GM12878 (cell line): ENCODE results near the gene ZBTB44. TPM values are rescaled to one million over a fixed set of nuclear protein-coding genes. Genes with fewer than 3 reads are reported as not detected.

ENCODE experiments used
- ATAC-seq: fragments of 200-7000 bp; cut with Tn5 transposase; 3 replicates; pipeline ENCODE4 v1.9.1; 2020; ENCODE audit warnings: mild to moderate bottlenecking, moderate library complexity
- BruUV-seq: library from RNA; stranded (reverse); fragments of 400-500 nt; replicated peaks from 2 replicates; lab custom pipeline; 2021; lab: Mats Ljungman, UMichigan
- CTCF ChIA-PET: fragments of 300-600 bp; sonication (Branson Sonifier 250); formaldehyde crosslinking; extraction: SDS; loops from one replicate; lab custom pipeline; 2021; ENCODE audit warnings: inconsistent platforms; lab: Yijun Ruan, JAX
- POLR2A ChIA-PET: fragments of 350-600 bp; formaldehyde crosslinking; extraction: SDS; loops from one replicate; lab custom pipeline; 2021; ENCODE audit warnings: inconsistent platforms; lab: Charles Lee
- RAD21 ChIA-PET: fragments of 300-600 bp; sonication (Branson Sonifier 250); formaldehyde crosslinking; loops from one replicate; lab custom pipeline; 2023; ENCODE audit warnings: antibody characterized with exemption; ENCODE audit not compliant: unreplicated experiment; lab: Charles Lee
- SMC1A ChIA-PET: fragments of 300-600 bp; sonication (Branson Sonifier 250); formaldehyde crosslinking; loops from one replicate; lab custom pipeline; 2023; ENCODE audit not compliant: unreplicated experiment, uncharacterized antibody; lab: Charles Lee
- DNase-seq: peaks from one replicate; pipeline ENCODE4 v3.0.0-alpha.2; 2011; ENCODE audit warnings: low read depth, low spot score
- FAIRE-seq: peaks from 3 replicates; lab custom pipeline; 2011; peaks lifted over from hg19 to GRCh38; lab: Jason Lieb, UNC
- H2AFZ ChIP-seq: 2 replicates; pipeline ENCODE4 v1.6.0; 2011; ENCODE audit warnings: low read depth, low read length, control low read depth; ENCODE audit not compliant: control insufficient read depth
- H3K27ac ChIP-seq: 2 replicates; pipeline ENCODE4 v1.5.1; 2011; ENCODE audit warnings: control low read depth; ENCODE audit not compliant: control insufficient read depth, insufficient read depth
- H3K27me3 ChIP-seq, 2 experiments: replicated peaks in 1 of 2; 2 replicates each; pipeline versions ENCODE4 v1.6.0 to v1.6.1; 2011; ENCODE audit warnings: low read length in 1 of 2; ENCODE audit not compliant: control insufficient read depth in 2 of 2, insufficient read depth in 2 of 2
- H3K36me3 ChIP-seq, 2 experiments: 2 replicates each; pipeline ENCODE4 v1.5.1; 2011; ENCODE audit warnings: low read length in 1 of 2; ENCODE audit not compliant: control insufficient read depth in 2 of 2, insufficient read depth in 2 of 2
- H3K4me1 ChIP-seq: 2 replicates; pipeline ENCODE4 v1.6.1; 2011; ENCODE audit warnings: mild to moderate bottlenecking, low read length, moderate library complexity, mixed read lengths; ENCODE audit not compliant: control insufficient read depth, insufficient read depth
- H3K4me2 ChIP-seq: 2 replicates; pipeline ENCODE4 v1.6.0; 2011; ENCODE audit warnings: control low read depth; ENCODE audit not compliant: control insufficient read depth, insufficient read depth
- H3K4me3 ChIP-seq: fragments of 200-600 bp; sonication (generic); 2 replicates; pipeline ENCODE4 v1.5.1; 2016
- H3K79me2 ChIP-seq: 2 replicates; pipeline ENCODE4 v1.6.0; 2011; ENCODE audit warnings: low read length; ENCODE audit not compliant: control insufficient read depth, insufficient read depth
- H3K9ac ChIP-seq: 2 replicates; pipeline ENCODE4 v1.8.0; 2011; ENCODE audit warnings: low read length, control low read depth, mixed read lengths; ENCODE audit not compliant: control insufficient read depth, insufficient read depth
- H3K9me3 ChIP-seq: replicated peaks from 3 replicates; pipeline ENCODE4 v1.5.1; 2011; ENCODE audit warnings: mild to moderate bottlenecking, low read length; ENCODE audit not compliant: control insufficient read depth, insufficient read depth
- H4K20me1 ChIP-seq: 2 replicates; pipeline ENCODE4 v1.6.0; 2011; ENCODE audit not compliant: control insufficient read depth, insufficient read depth
- BACH1 ChIP-seq: fragments of 450-650 bp; IDR thresholded peaks from 2 replicates; pipeline ENCODE4 v1.6.1; 2017; ENCODE audit warnings: mild to moderate bottlenecking, borderline replicate concordance
- CBX3 ChIP-seq: fragments of 200-600 bp; sonication (generic); IDR thresholded peaks from 2 replicates; pipeline ENCODE4 v1.6.1; 2016; ENCODE audit warnings: low read depth, borderline replicate concordance
- HCFC1 ChIP-seq: fragments of 150-350 bp; IDR thresholded peaks from 2 replicates; pipeline ENCODE4 v1.6.1; 2014; ENCODE audit warnings: low read length
- MYB ChIP-seq: fragments of 150-350 bp; IDR thresholded peaks from 2 replicates; pipeline ENCODE4 v1.6.1; 2014; ENCODE audit warnings: mild to moderate bottlenecking, low read depth, low read length, borderline replicate concordance
- MYC ChIP-seq: IDR thresholded peaks from 2 replicates; pipeline ENCODE4 v1.6.1; 2011; ENCODE audit warnings: mild to moderate bottlenecking, low read length, moderate library complexity, inconsistent platforms; ENCODE audit not compliant: insufficient read depth, insufficient replicate concordance, insufficient read length, severe bottlenecking
- PAX5 ChIP-seq: IDR thresholded peaks from 2 replicates; pipeline ENCODE4 v1.6.1; 2011; ENCODE audit warnings: low read depth, low read length, borderline replicate concordance
- PML ChIP-seq: IDR thresholded peaks from 2 replicates; pipeline ENCODE4 v1.6.1; 2012; ENCODE audit warnings: low read length, inconsistent platforms
- RAD21 ChIP-seq: IDR thresholded peaks from 2 replicates; pipeline ENCODE4 v1.6.1; 2011; ENCODE audit warnings: mild to moderate bottlenecking, low read depth, low read length, moderate library complexity; ENCODE audit not compliant: insufficient read depth
- TCF12 ChIP-seq: IDR thresholded peaks from 2 replicates; pipeline ENCODE4 v1.6.1; 2011; ENCODE audit warnings: low read depth, mild to moderate bottlenecking, low read length
- TCF3 ChIP-seq: IDR thresholded peaks from 2 replicates; pipeline ENCODE4 v1.6.1; 2012; ENCODE audit warnings: low read depth, mild to moderate bottlenecking, low read length, borderline replicate concordance; ENCODE audit not compliant: insufficient read depth
- WGBS: methylation state at CpG from one replicate; pipeline ENCODE4 v1.1.6; 2016; ENCODE audit warnings: low lambda C conversion rate; ENCODE audit not compliant: insufficient replicate concordance, insufficient coverage; ENCODE audit errors: missing lambda C conversion rate; 5-methylcytosine and 5-hydroxymethylcytosine counted together
- in situ Hi-C: fragments of 300-500 bp; cut with MboI; formaldehyde crosslinking; loops from 9 replicates; pipeline ENCODE4 v1.14.3; 2018; ENCODE audit warnings: mixed read lengths
- intact Hi-C: fragments of 100-400 bp; cut with micrococcal nuclease; formaldehyde crosslinking; loops from one replicate; pipeline ENCODE4 v1.14.2; 2022; ENCODE audit not compliant: unreplicated experiment
- polyA plus RNA-seq, 11 experiments: library from polyadenylated mRNA; depleted of rRNA in 4 of 11; unstranded in 6 of 11; stranded (reverse) in 5 of 11; fragments of >200 nt; fragmentation: Nextera tagmentation in 4 of 11; fragmentation: Illumina TruSeq in 1 of 11; extraction: Ambion mirVana in 4 of 11; extraction: Trizol in 1 of 11; gene quantifications; 1 replicate in 1 of 11; 2 replicates in 10 of 11; pipeline versions ENCODE4 v1.2.1 to v1.2.3, GENCODE V29; 2011 to 2016; ENCODE audit warnings: inconsistent platforms in 2 of 11, missing spikeins in 2 of 11, low read depth in 1 of 11
- total RNA-seq, 4 experiments: library from RNA; depleted of rRNA in 3 of 4; stranded (reverse); fragments of >200 nt in 3 of 4; fragmentation: Illumina TruSeq in 1 of 4; extraction: Trizol in 1 of 4; gene quantifications; 2 replicates each; pipeline versions ENCODE4 v1.2.1 to v1.2.3, GENCODE V29; 2013 to 2021

ZBTB44 gene
- total and polyA plus RNA-seq, 10 of the 15 experiments (the other 5 are each of a cell fraction or from before 2014, with no cell fraction given) = 2.8 to 38.2 (median 12.2) TPM

DNA sequence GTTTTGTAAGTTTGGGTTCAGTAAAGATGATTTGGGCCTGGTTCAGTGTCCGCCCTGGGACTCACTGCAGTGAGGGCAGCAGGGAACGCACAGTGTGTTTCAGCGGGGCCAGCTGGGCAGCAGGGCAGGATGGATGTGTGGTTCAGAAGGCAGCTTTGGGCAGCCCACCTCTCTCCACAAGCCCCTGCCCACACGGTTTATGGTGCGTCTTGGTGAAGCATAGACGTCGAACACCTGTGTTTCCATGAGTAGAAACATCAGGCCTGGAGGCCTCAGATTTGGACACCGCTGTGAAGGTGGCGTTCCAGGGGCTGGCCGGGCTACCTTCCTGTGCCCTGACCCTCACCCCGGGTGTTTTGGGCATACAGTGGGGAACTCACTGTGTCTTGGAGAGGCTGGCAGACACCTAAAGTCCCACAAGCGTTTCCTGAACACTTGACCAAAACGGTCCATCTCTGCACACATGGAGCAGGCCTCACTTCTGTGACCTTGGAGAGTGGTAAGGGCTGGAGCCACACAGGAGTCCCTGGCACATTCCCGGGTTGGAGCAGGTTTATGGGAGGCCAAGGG, 96.1 kb downstream of the ZBTB44 start:
- no peak overlapping the region for H3K4me2 ChIP-seq
- intact Hi-C loops (no loop called here), in situ Hi-C loops (loop anchor here (10.0 kb wide), 1 partner anchor 206 kb away; the partner anchor contains the start of gene ADAMTS8)
- peaks cover 3% of the 10 kb centered on the region; the same call in 1 of the 2 replicates for H4K20me1 ChIP-seq
- no peak overlapping the region for H2AFZ ChIP-seq
- FAIRE-seq (no peak), DNase-seq (no peak), ATAC-seq (no peak)
- H3K79me2 ChIP-seq = no peaks in the 10 kb centered on the region
- SMC1A ChIA-PET = no interaction called here
- CTCF ChIA-PET = no interaction called here
- no peak overlapping the region for H3K9ac ChIP-seq
- no peak overlapping the region for H3K4me3 ChIP-seq
- H3K36me3 ChIP-seq = no peaks in the 10 kb centered on the region
- POLR2A ChIA-PET = no interaction called here
- TF ChIP-seq BACH1 = no peak
- no peak for TF ChIP-seq MYC
- TF ChIP-seq PML = no peak
- no peak for TF ChIP-seq RAD21
- no peak for TF ChIP-seq TCF3
- no peak for TF ChIP-seq HCFC1
- TF ChIP-seq TCF12 = no peak
- TF ChIP-seq CBX3 = no peak
- no peak for TF ChIP-seq PAX5
- TF ChIP-seq MYB = no peak
- no peak overlapping the region for H3K27ac ChIP-seq
- no TSS peak for BruUV-seq
- H3K4me1 ChIP-seq = no peaks in the 10 kb centered on the region
- no peaks in the 10 kb centered on the region for H3K9me3 ChIP-seq
- RAD21 ChIA-PET = interaction anchor here (0.6 to 1.2 kb wide), 2 partner anchors 8 to 153 kb away, joined by 4 read pairs; no protein-coding TSS in a partner anchor
- H3K27me3 ChIP-seq = no peaks in the 10 kb centered on the region
- 63% methylated on average over 14 of the region's 14 CpGs for WGBS
